Measurements from ENCODE around the gene RAMAC. TPM values are rescaled to one million over a fixed set of nuclear protein-coding genes. Genes with fewer than 3 reads are reported as not detected.

RAMAC gene
- total RNA-seq, 1 donor = 26.4 TPM

DNA sequence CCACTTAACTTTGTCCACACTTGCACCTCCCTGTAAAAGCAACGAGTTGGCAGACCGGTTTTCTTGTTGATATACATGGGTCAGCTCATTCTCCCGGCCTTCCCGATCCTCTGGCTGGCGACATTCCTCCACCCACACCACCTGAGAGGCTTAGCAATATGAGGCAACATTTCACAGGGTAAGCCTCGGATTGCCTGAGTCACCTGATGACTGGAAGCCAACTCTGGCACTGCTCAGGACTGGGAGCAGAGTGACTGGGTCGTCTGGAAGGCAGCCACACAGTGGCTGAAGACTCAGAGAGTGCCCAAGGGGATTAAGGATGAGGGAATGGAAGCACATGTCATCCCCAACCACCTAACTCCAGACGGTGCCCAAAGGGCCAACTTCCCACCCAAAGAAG, 43.3 kb upstream of the RAMAC start:
- H3K4me2 ChIP-seq (ENCODE audit: insufficient read depth, low read length) = peak overlapping the region; percentile 10

DNA sequence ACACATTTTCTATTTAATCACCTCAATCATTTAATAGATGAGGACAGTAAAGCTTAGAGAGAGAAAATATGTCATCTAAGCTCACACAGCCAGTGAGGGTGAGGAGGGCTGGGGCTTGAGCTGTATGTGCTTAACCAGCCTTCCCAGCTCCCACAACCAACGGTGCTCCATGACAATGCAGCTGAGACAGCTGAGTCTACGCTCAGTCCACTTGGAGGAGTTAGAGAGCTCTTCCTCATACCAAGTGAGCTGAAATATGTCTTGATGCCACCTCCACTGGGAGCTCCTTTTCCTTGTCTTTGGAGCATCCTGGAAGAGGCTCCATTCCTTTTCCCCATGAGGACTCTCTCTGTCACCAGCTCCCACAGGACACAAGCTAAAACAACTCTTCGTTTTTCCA, 42.8 kb upstream of the RAMAC start:
- Histone ChIP-seq H3K27ac (ENCODE audit: low read depth, low read length) (no peak overlapping the region), H3K4me3 (ENCODE audit: insufficient read depth, low read length) (no peak overlapping the region), H3K4me1 (ENCODE audit: insufficient read depth, low read length) (peaks cover 8% of the 10 kb centered on the region), H4K20me1 (ENCODE audit: insufficient read depth, low read length) (no peaks in the 10 kb centered on the region), H3K4me2 (ENCODE audit: insufficient read depth, low read length) (no peak overlapping the region), H3K36me3 (ENCODE audit: insufficient read depth, low read length) (no peaks in the 10 kb centered on the region), H3K9me3 (ENCODE audit: low read depth, low read length) (no peaks in the 10 kb centered on the region), H2AFZ (ENCODE audit: low read length) (no peak overlapping the region), H3K79me2 (ENCODE audit: insufficient read depth, low read length) (no peaks in the 10 kb centered on the region), H3K27me3 (ENCODE audit: insufficient read depth, low read length) (no peaks in the 10 kb centered on the region)
- DNase-seq (ENCODE audit: insufficient read length, low spot score, missing footprints) = no peak
- TF ChIP-seq, protein P1, sequence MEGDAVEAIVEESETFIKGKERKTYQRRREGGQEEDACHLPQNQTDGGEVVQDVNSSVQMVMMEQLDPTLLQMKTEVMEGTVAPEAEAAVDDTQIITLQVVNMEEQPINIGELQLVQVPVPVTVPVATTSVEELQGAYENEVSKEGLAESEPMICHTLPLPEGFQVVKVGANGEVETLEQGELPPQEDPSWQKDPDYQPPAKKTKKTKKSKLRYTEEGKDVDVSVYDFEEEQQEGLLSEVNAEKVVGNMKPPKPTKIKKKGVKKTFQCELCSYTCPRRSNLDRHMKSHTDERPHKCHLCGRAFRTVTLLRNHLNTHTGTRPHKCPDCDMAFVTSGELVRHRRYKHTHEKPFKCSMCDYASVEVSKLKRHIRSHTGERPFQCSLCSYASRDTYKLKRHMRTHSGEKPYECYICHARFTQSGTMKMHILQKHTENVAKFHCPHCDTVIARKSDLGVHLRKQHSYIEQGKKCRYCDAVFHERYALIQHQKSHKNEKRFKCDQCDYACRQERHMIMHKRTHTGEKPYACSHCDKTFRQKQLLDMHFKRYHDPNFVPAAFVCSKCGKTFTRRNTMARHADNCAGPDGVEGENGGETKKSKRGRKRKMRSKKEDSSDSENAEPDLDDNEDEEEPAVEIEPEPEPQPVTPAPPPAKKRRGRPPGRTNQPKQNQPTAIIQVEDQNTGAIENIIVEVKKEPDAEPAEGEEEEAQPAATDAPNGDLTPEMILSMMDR (IDR thresholded peaks at IDR 0.05; ENCODE audit: extremely low read depth, low read depth, low read length) = no peak

More for the DNA sequence above, 43.3 kb upstream of the RAMAC start:
- no peaks in the 10 kb centered on the region for H3K27me3 ChIP-seq (ENCODE audit: insufficient read depth, low read length)
- TF ChIP-seq, protein P1 (IDR thresholded peaks at IDR 0.05; ENCODE audit: extremely low read depth, low read depth, low read length) = no peak
- no peak overlapping the region for H2AFZ ChIP-seq (ENCODE audit: low read length)
- H3K79me2 ChIP-seq (ENCODE audit: insufficient read depth, low read length) = no peaks in the 10 kb centered on the region
- H3K9me3 ChIP-seq (ENCODE audit: low read depth, low read length) = no peaks in the 10 kb centered on the region
- H3K4me3 ChIP-seq (ENCODE audit: insufficient read depth, low read length) = no peak overlapping the region
- H3K27ac ChIP-seq (ENCODE audit: low read depth, low read length) = no peak overlapping the region
- peak; percentile 85 for DNase-seq (ENCODE audit: insufficient read length, low spot score, missing footprints)
- H3K36me3 ChIP-seq (ENCODE audit: insufficient read depth, low read length) = no peaks in the 10 kb centered on the region
- H4K20me1 ChIP-seq (ENCODE audit: insufficient read depth, low read length) = no peaks in the 10 kb centered on the region
- H3K4me1 ChIP-seq (ENCODE audit: insufficient read depth, low read length) = peaks cover 8% of the 10 kb centered on the region

DNA sequence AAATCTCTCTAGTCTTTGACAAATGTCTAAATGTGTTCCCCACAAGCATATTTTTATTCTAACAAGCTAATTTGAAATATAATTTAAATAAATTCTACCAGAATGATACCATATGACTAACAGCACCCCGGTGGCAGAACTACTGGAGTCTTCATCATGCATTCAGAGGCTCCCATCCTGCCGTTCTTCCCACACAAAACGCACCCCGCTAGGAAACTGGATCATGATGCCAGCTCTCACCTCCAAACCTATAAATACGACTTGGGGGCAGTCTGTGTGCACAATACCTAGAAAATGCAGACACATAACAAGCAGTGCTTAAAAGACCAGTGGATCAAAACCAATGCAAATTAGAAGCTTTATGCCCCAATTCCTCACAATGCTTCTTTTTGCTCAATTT, 42.0 kb upstream of the RAMAC start:
- no peak overlapping the region for H3K27ac ChIP-seq (ENCODE audit: low read depth, low read length)
- no peaks in the 10 kb centered on the region for H3K79me2 ChIP-seq (ENCODE audit: insufficient read depth, low read length)
- H3K9me3 ChIP-seq (ENCODE audit: low read depth, low read length) = no peaks in the 10 kb centered on the region
- no peak overlapping the region for H3K4me3 ChIP-seq (ENCODE audit: insufficient read depth, low read length)
- no peaks in the 10 kb centered on the region for H4K20me1 ChIP-seq (ENCODE audit: insufficient read depth, low read length)
- no peaks in the 10 kb centered on the region for H3K36me3 ChIP-seq (ENCODE audit: insufficient read depth, low read length)
- H3K27me3 ChIP-seq (ENCODE audit: insufficient read depth, low read length) = no peaks in the 10 kb centered on the region
- H3K4me2 ChIP-seq (ENCODE audit: insufficient read depth, low read length) = no peak overlapping the region
- DNase-seq (ENCODE audit: insufficient read length, low spot score, missing footprints) = no peak
- H3K4me1 ChIP-seq (ENCODE audit: insufficient read depth, low read length) = peaks cover 8% of the 10 kb centered on the region
- no peak overlapping the region for H2AFZ ChIP-seq (ENCODE audit: low read length)
- TF ChIP-seq, protein P1 (IDR thresholded peaks at IDR 0.05; ENCODE audit: extremely low read depth, low read depth, low read length) = no peak

DNA sequence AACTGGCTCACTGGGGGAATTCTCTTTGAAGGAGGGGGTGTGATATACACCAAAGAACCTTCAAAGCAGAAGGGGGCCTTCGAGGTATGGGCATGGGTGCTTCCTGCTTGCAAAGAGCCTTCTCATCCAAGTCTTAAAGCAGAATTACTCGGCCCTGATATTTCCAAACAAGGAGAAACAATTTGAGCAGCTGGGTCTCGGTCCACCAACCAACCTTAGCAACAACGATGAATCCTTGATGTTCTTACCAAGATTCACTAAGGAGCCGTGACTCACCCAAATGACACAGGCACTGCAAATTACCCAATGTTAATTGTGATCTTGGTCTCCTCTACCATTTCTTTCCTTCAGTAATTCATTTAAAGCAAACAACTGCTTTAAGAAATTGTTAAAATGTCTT, 41.2 kb upstream of the RAMAC start:
- peaks cover 8% of the 10 kb centered on the region for H3K4me1 ChIP-seq (ENCODE audit: insufficient read depth, low read length)
- no peak overlapping the region for H3K4me3 ChIP-seq (ENCODE audit: insufficient read depth, low read length)
- TF ChIP-seq, protein P1 (IDR thresholded peaks at IDR 0.05; ENCODE audit: extremely low read depth, low read depth, low read length) = no peak
- H3K4me2 ChIP-seq (ENCODE audit: insufficient read depth, low read length) = no peak overlapping the region
- H3K36me3 ChIP-seq (ENCODE audit: insufficient read depth, low read length) = no peaks in the 10 kb centered on the region
- H3K9me3 ChIP-seq (ENCODE audit: low read depth, low read length) = no peaks in the 10 kb centered on the region
- H2AFZ ChIP-seq (ENCODE audit: low read length) = no peak overlapping the region
- no peak overlapping the region for H3K27ac ChIP-seq (ENCODE audit: low read depth, low read length)
- H3K27me3 ChIP-seq (ENCODE audit: insufficient read depth, low read length) = peaks cover under 1% of the 10 kb centered on the region
- DNase-seq (ENCODE audit: insufficient read length, low spot score, missing footprints) = peak; percentile 90
- no peaks in the 10 kb centered on the region for H3K79me2 ChIP-seq (ENCODE audit: insufficient read depth, low read length)
- no peaks in the 10 kb centered on the region for H4K20me1 ChIP-seq (ENCODE audit: insufficient read depth, low read length)

Measured in osteoblast (primary cell).